Right cardiac atrium (tissue), 5 donors: Measurements from ENCODE around the gene NEAT1. TPM values are rescaled to one million over a fixed set of nuclear protein-coding genes. Genes with fewer than 3 reads are reported as not detected.

Experiments used
- ATAC-seq, 2 donors: fragments of 200-7000 bp; cut with Tn5 transposase; one replicate each; pipeline versions ENCODE4 v1.8.0 to v1.9.1; 2020; ENCODE audit warnings: moderate library complexity in 2 of 2, mild to moderate bottlenecking in 1 of 2
- DNase-seq, 3 donors: peaks; one replicate each; pipeline ENCODE4 v3.0.0-alpha.2; 2020
- H3K27ac ChIP-seq: one replicate; pipeline ENCODE4 v1.5.1; 2013; ENCODE audit warnings: mild to moderate bottlenecking, low read length, control low read depth, moderate library complexity
- H3K27me3 ChIP-seq: one replicate; pipeline ENCODE4 v1.6.1; 2013; ENCODE audit not compliant: control insufficient read depth, insufficient read depth
- H3K4me1 ChIP-seq: one replicate; pipeline ENCODE4 v1.6.1; 2013; ENCODE audit warnings: low read length; ENCODE audit not compliant: control insufficient read depth, insufficient read depth
- H3K4me3 ChIP-seq: one replicate; pipeline ENCODE4 v1.5.1; 2013; ENCODE audit warnings: low read length, control low read depth
- H3K9me3 ChIP-seq: one replicate; pipeline ENCODE4 v1.6.1; 2013; ENCODE audit warnings: low read length; ENCODE audit not compliant: control insufficient read depth
- WGBS: extraction: QIAGEN DNeasy Blood & Tissue Kit; methylation state at CpG from one replicate; pipeline ENCODE4 v1.1.7; 2013; 5-methylcytosine and 5-hydroxymethylcytosine counted together
- intact Hi-C, 4 donors: fragments of 100-400 bp; cut with DNase I; formaldehyde crosslinking; loops; one replicate each; pipeline versions ENCODE4 v1.11.0 to v1.14.0; 2022 to 2023
- long read RNA-seq, 4 donors: library from polyadenylated mRNA; unstranded; transcript quantifications; one replicate each; pipeline ENCODE4 v2.0.0, GENCODE V29; 2020 to 2021
- polyA plus RNA-seq: library from polyadenylated mRNA; stranded (reverse); fragments of 200-250 nt; gene quantifications from one replicate; pipeline ENCODE4 v1.2.3, GENCODE V29; 2013
- total RNA-seq, 4 donors: library from RNA; stranded (reverse); fragmentation: NEBNext Ultra II Directional; extraction: Animal tissue kit (Norgen Biotek cat#: 25700); gene quantifications; one replicate each; pipeline ENCODE4 v1.2.1, GENCODE V29; 2021
- donor health status: healthy with polysubstance abuse.
- donor health status: DM: no; HTN: yes; CAD: no.
- donor health status: DM: no; HTN: no; CAD: no.
- donor health status: DM: no; HTN: yes; CAD: no; lungs with severe emphysema.
- donor health status: DM: yes; HTN: yes; CAD: no.

The NEAT1 gene
- 100 to 1,000 TPM; 346 to 441 (median 427) TPM for total RNA-seq
- 441 TPM for polyA plus RNA-seq
- long read RNA-seq, donor 1, full-length matches to known transcripts = 78 of 78 reads
- long read RNA-seq, donor 1, partial matches to known transcripts = 0 of 78 reads
- long read RNA-seq, donor 1, other reads (novel, unspliced or antisense) = 0 of 78 reads
- long read RNA-seq, donor 2, full-length matches to known transcripts = 48 of 48 reads
- long read RNA-seq, donor 2, partial matches to known transcripts = 0 of 48 reads
- long read RNA-seq, donor 2, other reads (novel, unspliced or antisense) = 0 of 48 reads
- long read RNA-seq, donor 3, full-length matches to known transcripts = 116 of 117 reads
- long read RNA-seq, donor 3, partial matches to known transcripts = 0 of 117 reads
- long read RNA-seq, donor 3, other reads (novel, unspliced or antisense) = 1 of 117 reads
- long read RNA-seq, donor 4, full-length matches to known transcripts = 122 of 122 reads
- long read RNA-seq, donor 4, partial matches to known transcripts = 0 of 122 reads
- long read RNA-seq, donor 4, other reads (novel, unspliced or antisense) = 0 of 122 reads

- WGBS = under 1% methylated on average over 40 of the region's 40 CpGs
- intact Hi-C loops = loop anchor here in 2 of 4 donors (2.0 to 5.0 kb wide), 2 partner anchors 74 to 76 kb away; partner anchors contain the start of gene MALAT1 (in 2 of the 2)
- Histone ChIP-seq H3K4me3 (peak within 1 kb of the TSS; percentile 83), H3K4me1 (peaks cover 9% of the 10 kb centered on the region), H3K27me3 (no peaks in the 10 kb centered on the region), H3K9me3 (no peaks in the 10 kb centered on the region), H3K27ac (peak within 1 kb of the TSS; percentile 98)
- ATAC-seq (peak; percentile 34 to 48), DNase-seq (peak; percentile 95 to 97 (median 97))
Observed at GRCh38 chr11:65422633-65423515, at the start of gene NEAT1. NEAT1 (plus strand) TSS chr11:65422798.

- intact Hi-C loops = no loop called here
- DNase-seq = peak in 1 of 3 donors; percentile 28
- no peak for ATAC-seq
- H3K9me3 ChIP-seq = no peaks in the 10 kb centered on the region
- WGBS = 78% methylated on average over 14 of the region's 14 CpGs
- no peak overlapping the region for H3K4me3 ChIP-seq
- peaks cover 2% of the 10 kb centered on the region for H3K4me1 ChIP-seq
- no peaks in the 10 kb centered on the region for H3K27me3 ChIP-seq
- no peak overlapping the region for H3K27ac ChIP-seq
Observed at GRCh38 chr11:65373839-65374580, 48.6 kb upstream of the NEAT1 start.

GRCh38 chr11:65375012-65375411 is 47.6 kb upstream of the NEAT1 start:
- H3K27me3 ChIP-seq = no peaks in the 10 kb centered on the region
- no peaks in the 10 kb centered on the region for H3K9me3 ChIP-seq
- ATAC-seq (no peak), DNase-seq (peak in 1 of 3 donors; percentile 19)
- 88% methylated on average over 8 of the region's 8 CpGs for WGBS
- peaks cover 2% of the 10 kb centered on the region for H3K4me1 ChIP-seq
- no peak overlapping the region for H3K27ac ChIP-seq
- no peak overlapping the region for H3K4me3 ChIP-seq
- intact Hi-C loops = loop anchor here in 1 of 4 donors (5.0 kb wide), 1 partner anchor 142 kb away; no protein-coding TSS in a partner anchor

GRCh38 chr11:65376138-65376713 is 46.4 kb upstream of the NEAT1 start:
- WGBS = 84% methylated on average over 16 of the region's 16 CpGs
- no peak overlapping the region for H3K27ac ChIP-seq
- ATAC-seq (no peak), DNase-seq (peak in 2 of 3 donors; percentile 38 to 49)
- no peaks in the 10 kb centered on the region for H3K9me3 ChIP-seq
- no peak overlapping the region for H3K4me3 ChIP-seq
- H3K27me3 ChIP-seq = no peaks in the 10 kb centered on the region
- intact Hi-C loops = loop anchor here in 1 of 4 donors (5.0 kb wide), 1 partner anchor 141 kb away; no protein-coding TSS in a partner anchor
- H3K4me1 ChIP-seq = peaks cover 2% of the 10 kb centered on the region

GRCh38 chr11:65377036-65377435 is 45.6 kb upstream of the NEAT1 start:
- Histone ChIP-seq H3K4me1 (peaks cover 2% of the 10 kb centered on the region), H3K27ac (no peak overlapping the region), H3K4me3 (no peak overlapping the region), H3K27me3 (no peaks in the 10 kb centered on the region), H3K9me3 (no peaks in the 10 kb centered on the region)
- DNase-seq = peak in 1 of 3 donors; percentile 52
- 48% methylated on average over 8 of the region's 8 CpGs for WGBS
- ATAC-seq = no peak
- intact Hi-C loops = loop anchor here in 1 of 4 donors (5.0 kb wide), 1 partner anchor 140 kb away; no protein-coding TSS in a partner anchor

GRCh38 chr11:65377777-65378176 is 44.8 kb upstream of the NEAT1 start:
- 91% methylated on average over 8 of the region's 8 CpGs for WGBS

GRCh38 chr11:65378208-65378927 is 44.2 kb upstream of the NEAT1 start:
- no peak overlapping the region for H3K27ac ChIP-seq
- intact Hi-C loops = loop anchor here in 1 of 4 donors (5.0 kb wide), 1 partner anchor 139 kb away; no protein-coding TSS in a partner anchor
- H3K4me3 ChIP-seq = no peak overlapping the region
- H3K27me3 ChIP-seq = no peaks in the 10 kb centered on the region
- no peaks in the 10 kb centered on the region for H3K9me3 ChIP-seq
- H3K4me1 ChIP-seq = peaks cover 6% of the 10 kb centered on the region
- ATAC-seq (no peak), DNase-seq (peak in 1 of 3 donors; percentile 61)
- 81% methylated on average over 19 of the region's 19 CpGs for WGBS

More at GRCh38 chr11:65377777-65378176, 44.8 kb upstream of the NEAT1 start:
- H3K27ac ChIP-seq = no peak overlapping the region
- intact Hi-C loops = loop anchor here in 1 of 4 donors (5.0 kb wide), 1 partner anchor 140 kb away; no protein-coding TSS in a partner anchor
- ATAC-seq = no peak
- peak in 1 of 3 donors; percentile 52 for DNase-seq
- no peaks in the 10 kb centered on the region for H3K27me3 ChIP-seq
- H3K9me3 ChIP-seq = no peaks in the 10 kb centered on the region
- H3K4me3 ChIP-seq = no peak overlapping the region
- H3K4me1 ChIP-seq = no peaks in the 10 kb centered on the region

GRCh38 chr11:65378928-65379638 is 43.5 kb upstream of the NEAT1 start:
- DNase-seq = peak in 1 of 3 donors; percentile 37
- intact Hi-C loops = loop anchor here in 1 of 4 donors (5.0 kb wide), 1 partner anchor 138 kb away; no protein-coding TSS in a partner anchor

More at GRCh38 chr11:65378928-65379638, 43.5 kb upstream of the NEAT1 start:
- 94% methylated on average over 14 of the region's 14 CpGs for WGBS
- Histone ChIP-seq H3K27me3 (no peaks in the 10 kb centered on the region), H3K27ac (no peak overlapping the region), H3K4me1 (peaks cover 6% of the 10 kb centered on the region), H3K9me3 (no peaks in the 10 kb centered on the region), H3K4me3 (no peak overlapping the region)
- no peak for ATAC-seq
